Measurements from ENCODE around the gene PREX1.
"Not testable (repeated sequence)": the region's sequence is repeated elsewhere in the genome, so short reads cannot be mapped to it uniquely, and the experiment has no call there.

The PREX1 gene

DNA sequence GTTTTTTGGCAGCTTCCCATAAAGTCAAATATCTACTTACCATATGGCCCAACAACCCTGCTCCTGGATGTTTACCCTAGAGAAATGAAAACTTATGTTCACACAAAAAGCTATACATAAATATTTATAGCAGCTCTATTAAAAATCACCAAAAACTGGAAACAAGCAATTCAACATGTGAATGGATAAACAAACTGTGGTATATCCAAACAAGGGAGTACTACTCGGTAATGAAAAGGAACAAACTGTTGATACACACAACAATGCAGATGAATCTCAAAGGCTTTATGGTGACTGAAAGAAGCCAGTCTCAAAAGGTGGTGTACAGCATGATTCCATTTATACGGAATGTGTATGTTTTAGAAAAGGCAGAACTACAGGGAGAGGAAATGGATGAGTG lies 48.4 kb downstream of the PREX1 start:
- in situ Hi-C loops (cut with MboI; ENCODE audit: low sequenced_read_pairs), result no loop called here

DNA sequence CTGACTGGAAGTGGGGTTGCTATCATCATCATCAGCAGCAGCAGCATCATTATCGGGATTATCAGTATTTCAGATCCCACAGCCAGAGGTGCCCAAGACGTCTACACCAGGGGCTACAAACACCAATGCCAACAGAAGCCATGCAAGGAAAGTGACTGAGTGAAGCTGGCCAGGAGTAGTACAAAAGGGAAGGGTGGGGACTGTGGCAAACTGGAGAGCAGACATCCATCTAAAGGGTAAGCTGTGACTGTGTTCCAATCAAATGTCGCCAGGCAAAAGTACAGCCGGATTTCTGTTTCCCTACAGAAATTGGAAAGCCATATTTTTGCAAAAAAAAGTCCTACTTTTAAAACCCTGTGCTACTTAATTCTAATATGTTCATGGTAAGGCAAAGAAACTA lies 50.0 kb downstream of the PREX1 start:
- in situ Hi-C loops (cut with MboI; ENCODE audit: low sequenced_read_pairs), result no loop called here

DNA sequence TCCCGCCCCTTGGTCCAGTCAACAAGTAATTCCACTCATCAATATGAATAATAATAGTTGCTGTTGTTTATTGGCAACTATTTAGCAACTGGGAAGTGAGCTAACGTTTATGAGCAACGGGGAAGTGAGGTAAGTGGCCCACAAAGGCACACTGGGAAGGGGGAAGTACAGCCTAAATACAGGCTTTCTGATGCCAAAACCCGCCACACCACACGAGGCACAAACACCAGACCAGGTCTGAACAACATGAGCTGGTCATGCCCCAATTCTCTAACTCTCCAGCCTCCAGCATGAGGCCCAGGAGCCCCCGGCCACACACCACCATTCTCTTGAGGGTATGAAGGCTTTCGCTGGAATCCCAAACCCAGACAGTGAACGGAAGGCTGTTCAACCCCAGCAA lies 50.8 kb downstream of the PREX1 start:
- in situ Hi-C loops (cut with MboI; ENCODE audit: low sequenced_read_pairs), result no loop called here

DNA sequence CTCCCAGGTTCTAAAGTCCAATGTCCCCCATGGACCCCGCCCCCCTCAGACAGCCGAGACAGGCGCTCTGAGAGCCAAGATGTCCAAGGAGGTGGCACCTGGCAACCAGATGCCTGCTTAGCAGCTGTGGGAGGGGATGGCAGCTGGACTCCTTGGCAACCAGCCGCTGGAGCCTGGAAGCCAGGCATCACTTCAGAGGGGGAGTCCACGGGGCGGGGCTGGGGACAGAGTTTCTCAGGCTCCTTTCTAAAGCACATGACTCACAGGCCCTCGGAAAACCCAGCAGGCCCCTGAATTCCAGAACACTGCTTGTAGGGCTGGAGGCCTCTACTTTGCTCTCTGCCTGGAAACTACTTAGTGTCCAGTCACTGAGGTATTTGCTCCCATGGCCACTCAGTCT lies 51.5 kb downstream of the PREX1 start:
- in situ Hi-C loops (cut with MboI; ENCODE audit: low sequenced_read_pairs), result no loop called here

DNA sequence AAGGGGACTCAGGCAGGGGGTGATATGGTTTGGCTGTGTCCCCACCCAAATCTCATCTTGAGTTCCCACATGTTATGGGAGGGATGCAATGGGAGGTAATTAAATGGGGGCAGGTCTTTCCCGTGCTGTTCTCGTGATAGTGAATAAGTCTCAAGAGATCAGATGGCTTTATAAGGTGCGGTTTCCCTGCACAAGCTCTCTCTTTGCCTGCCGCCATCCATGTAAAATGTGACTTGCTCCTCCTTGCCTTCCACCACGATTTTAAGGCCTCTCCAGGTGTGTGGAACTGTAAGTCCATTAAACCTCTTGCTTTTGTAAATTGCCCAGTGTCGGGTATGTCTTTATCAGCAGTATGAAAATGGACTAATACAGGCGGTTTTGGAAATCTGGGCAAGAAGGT lies 52.3 kb downstream of the PREX1 start:
- in situ Hi-C loops (cut with MboI; ENCODE audit: low sequenced_read_pairs), result not testable (repeated sequence)

DNA sequence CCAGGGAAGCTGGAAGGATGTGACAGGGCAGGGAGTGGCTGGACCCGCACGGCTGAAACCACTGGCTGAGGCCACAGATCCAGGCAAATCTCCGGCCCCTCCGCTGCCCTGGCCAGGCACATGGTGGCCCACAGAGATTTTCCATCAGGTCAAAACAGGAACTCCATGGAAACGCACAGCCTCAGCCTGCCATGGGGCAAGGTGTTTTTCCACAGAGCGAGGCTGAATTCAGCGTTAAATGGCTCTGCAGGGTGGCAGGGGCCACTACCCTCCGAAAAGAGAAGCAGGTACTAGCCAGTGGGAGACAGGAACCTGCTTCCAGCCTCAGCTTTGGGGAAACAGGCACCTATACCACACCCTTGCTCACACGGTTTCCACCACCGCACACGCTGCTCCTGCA lies 53.1 kb downstream of the PREX1 start:
- in situ Hi-C loops (cut with MboI; ENCODE audit: low sequenced_read_pairs), result no loop called here

DNA sequence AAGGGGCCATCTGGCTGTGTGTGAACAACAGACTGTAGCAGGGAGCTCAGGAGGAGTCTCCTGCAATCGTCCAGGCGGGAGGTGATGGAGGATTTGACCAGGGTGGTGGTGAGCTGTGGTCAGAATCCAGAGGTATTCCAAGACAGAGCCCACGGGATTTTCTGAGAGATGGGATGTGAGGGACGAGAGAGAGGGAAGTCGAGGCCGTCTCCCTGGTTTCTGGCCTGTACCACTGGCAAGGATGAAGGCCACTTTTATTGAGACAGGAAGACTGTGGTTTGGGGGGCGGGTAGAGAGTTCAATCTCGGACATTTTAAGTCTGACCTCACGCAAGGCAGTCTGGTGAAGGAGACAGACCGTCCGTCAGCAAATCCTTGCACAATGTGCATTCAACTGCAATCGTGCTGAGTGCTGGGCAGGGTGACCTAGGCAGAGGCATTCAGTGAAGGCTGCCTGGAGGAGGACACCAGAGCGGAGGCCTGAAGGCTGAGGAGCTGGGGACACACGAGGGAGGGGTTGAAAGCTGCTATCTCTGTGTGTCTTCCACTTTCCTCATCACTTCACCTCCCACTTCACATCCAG lies 53.9 kb downstream of the PREX1 start:
- in situ Hi-C loops (cut with MboI; ENCODE audit: low sequenced_read_pairs), result no loop called here

DNA sequence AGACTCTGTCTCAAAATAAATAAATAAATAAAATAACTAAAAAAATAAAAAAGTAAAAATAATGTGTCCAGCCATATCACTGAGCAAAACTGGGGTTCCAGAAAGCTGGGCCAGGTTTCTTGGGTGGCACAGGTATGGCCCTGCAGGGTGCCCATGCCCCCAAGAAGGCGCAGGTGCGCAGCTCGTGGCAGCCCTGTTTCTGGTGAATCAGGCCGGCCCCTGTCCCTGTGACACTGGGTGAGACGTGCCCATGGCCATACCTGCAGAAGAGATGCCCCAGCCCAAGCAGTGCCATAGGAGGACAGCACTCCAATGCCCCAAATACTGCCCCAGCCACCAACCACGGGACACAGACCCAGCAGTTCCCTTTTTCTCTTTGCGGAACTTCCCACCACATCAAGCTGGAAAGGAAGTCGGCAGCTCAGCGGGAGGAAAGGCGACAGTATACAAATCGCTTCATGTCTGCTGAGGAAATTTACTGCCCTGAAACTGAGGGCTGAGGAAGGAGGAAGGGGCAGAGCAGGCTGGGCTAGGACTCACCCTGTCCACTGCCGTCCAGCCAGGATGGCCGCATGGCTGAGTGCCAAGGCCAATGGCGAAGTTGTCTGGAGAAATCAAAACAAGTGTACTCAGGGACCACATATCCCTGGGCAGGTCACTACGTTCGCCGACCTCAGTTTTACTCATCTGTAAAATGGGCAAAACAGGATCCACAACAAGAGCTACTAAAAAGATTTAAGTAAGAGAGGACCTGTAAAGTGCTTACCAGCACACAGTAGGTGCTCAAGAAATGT lies 55.4 kb downstream of the PREX1 start:
- in situ Hi-C loops (cut with MboI; ENCODE audit: low sequenced_read_pairs), result no loop called here

DNA sequence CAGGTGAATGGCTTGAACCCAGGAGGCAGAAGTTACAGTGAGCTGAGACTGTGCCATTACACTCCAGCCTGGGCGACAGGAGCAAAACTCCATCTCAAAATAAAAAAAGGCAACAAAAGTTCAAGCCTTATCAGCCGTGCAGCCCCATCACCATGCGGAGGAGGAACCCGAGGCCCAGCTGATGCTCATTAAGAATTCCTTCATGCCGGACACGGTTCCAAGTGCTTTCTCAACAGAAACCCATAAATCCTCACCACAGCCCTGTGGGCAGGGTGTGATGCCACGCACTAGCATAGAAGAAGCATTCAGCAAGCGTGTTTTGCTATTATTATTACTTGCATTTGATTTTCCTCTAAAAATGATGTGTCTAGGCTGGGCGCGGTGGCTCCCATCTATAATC lies 56.3 kb downstream of the PREX1 start:
- in situ Hi-C loops (cut with MboI; ENCODE audit: low sequenced_read_pairs), result no loop called here

DNA sequence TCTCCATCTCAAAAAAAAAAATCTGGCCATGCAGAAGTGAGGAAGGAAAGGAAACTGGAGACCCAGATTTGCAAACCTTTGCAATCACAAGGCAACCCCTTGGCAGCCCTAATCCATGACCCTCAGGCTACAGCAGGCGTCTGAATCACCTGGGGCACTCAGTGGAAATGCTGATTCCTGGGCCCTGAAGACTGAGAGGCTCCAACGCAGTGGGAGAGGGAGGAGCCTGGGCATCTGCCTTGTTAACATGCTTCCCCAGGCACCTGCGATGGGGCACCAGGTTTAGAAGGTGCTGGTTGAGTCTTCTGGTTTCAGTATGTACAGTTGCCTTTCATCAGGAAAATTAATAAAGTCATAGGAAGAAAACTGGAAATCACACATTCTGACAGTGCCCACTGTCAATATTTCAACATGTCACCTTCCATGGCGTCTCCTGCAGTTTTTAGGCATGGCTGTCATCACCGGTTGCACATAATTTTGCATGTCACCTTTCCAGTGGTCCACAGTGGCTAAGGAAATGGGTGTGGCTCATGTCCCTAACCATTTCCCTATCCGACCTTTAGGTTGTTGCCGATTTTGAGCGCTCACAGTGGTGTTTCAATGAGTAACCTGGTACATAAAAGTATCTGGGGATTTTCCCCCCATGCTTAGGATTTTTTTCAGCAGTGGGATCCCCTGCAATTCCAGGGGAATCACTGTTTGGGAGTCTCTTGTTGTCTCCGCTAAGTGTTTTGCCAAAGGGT lies 56.9 kb downstream of the PREX1 start:
- in situ Hi-C loops (cut with MboI; ENCODE audit: low sequenced_read_pairs), result no loop called here

DNA sequence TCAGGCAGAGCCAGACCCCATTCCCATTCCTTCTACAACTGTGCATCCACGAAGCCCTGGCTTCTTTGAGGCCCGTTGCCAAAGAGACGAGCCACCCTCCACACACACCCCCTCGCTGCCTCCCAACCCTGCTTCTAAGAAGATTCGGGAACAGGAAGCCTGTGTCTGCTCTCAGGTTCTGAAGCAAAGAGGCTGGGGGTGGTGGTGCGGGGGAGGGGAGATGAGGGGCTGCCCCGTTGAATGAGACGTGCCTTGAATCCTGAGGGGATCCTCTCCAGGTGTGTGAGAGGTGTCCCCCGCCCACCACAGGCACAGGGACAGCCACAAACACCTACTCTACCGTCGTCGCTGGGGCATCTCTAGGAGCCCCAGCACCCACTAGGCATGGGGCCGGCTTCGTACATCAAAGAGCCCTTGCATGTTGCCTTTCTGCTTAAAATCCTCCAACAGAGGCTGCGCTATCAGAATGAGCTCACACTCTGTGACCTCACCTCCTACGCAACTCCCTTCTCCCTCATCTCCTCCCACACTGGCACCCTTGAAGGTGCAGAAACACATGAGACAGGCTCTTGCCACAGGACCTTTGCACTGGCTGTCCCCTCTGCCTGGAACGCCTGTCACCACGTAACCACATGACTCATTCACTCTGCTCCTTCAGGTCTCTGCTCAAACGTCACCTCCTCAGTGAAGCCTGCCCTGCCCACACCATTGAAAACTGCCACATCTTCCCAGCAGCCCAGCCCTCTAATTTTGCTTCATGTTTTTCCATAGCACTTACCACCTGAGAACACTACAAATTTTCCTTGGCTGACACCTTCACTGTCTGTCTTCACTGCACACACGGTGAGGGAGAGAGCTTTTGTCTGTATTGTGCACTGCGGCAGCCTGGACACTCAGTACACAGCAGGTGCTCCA lies 58.5 kb downstream of the PREX1 start:
- in situ Hi-C loops (cut with MboI; ENCODE audit: low sequenced_read_pairs), result no loop called here

DNA sequence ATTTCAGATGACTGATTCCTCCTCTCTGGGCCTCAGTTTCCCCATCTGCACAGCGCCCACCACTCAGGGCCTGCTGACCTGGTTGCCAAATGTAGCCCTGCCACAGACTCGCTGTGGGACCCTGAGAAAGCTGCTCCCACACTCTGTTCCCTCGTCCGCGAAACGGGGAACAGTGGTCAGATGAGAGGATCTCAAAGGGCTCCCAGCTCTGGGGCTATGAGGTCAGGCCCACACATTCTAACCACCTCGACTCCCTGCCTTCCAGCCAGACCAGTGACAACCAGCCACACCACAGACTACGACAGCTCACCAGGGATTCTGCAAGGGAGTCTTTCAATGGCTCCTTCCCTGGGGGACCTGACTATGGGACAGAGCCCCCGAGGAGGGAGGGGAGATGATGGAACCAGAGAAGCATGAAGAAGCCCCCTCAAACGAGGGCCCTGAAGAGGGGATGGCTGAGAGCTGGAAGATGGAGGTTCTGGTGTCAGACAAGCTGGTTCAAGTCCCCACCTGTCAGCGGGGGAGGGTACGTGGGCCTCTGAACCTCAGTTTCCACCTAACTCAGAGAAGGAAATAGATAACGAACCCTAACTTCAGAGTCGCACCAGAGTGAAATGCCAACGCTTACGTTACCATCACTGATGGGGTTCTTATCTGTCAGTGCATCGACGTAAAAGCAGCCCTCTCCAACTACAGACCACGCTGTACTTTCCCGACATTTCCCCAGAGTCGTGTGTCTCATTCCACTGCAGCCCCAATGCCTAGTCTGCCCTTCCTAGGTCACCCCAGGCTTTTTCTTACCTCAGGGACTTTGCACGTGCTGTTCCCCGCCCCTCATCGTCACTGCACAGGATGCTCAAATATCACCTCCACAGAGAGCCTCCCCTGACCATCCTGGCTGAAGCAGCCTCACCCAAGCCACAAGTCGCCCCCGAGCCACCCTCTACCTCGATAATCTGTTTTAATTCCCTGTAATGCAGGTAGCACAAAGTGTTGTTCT lies 60.5 kb downstream of the PREX1 start:
- in situ Hi-C loops (cut with MboI; ENCODE audit: low sequenced_read_pairs), result no loop called here

DNA sequence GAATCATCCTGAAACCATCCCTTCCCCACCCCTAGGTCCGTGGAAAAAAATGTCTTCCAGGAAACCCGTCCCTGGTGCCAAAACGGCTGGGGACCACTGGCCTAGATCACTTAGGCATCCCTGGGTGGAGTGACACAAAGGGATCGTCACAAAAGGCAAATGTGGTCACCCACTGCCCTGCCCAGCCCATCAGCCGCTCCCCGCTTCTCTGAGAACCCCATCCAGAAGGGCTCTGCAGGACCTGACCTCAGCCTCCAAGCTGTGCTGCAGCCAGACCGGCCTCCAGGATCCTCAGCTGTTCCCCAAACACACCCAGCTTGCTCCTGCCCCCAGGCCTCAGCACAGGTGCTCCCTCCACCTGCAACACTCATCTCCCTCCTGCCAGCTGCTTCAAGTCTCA lies 61.6 kb downstream of the PREX1 start:
- in situ Hi-C loops (cut with MboI; ENCODE audit: low sequenced_read_pairs), result no loop called here

DNA sequence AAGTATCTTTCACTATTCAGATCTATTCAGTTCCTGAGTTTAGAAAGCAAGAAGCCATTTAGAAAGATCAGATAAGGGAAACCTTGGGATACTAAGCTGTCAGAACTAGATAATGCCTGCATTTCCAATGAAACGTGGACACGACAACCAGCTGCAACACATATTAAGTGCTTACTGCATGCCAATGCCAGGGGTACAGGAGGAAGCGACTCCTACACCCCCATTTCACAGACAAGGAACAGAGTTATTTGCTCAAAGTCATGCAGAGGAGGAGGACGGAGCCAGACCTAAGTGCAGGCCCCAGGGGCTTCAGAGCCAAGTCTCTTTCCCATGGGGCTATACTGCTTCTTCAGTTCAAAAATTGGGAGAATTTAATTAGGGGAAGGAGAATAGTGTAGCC lies 62.4 kb downstream of the PREX1 start:
- in situ Hi-C loops (cut with MboI; ENCODE audit: low sequenced_read_pairs), result no loop called here

DNA sequence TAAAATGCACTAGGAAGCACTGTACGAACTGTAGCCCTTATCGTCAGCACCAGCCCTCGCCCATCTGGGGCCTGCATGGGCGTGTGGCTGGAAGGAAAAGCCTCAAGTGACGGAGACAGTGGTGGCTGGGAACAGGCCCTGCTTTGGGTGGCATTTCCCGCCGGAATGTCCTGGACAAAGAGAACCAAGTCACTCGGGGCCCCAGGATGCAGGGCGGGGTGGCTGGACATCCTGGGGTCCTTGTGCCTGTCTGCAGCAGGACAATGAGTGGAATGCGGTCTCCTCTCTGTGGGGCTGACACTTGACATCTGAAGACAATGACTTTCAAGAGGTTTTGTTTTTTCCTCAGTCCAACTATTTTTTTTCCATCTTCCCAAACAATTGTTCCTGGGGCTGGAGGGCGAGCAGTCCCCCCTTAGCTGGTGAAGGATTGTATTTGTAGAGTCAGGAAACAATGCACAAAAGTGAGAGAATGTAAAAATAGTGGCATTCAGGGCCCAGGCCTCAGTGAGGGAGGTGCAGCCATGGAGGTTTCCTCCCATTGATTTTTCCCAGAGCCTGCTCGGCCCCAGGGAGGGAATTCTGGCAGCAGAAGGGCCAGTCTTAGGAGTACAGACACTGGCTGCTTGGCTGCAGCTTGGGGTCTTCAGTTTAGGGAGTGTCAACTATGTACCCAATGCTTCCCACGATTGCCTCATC lies 64.4 kb downstream of the PREX1 start:
- in situ Hi-C loops (cut with MboI; ENCODE audit: low sequenced_read_pairs), result no loop called here

DNA sequence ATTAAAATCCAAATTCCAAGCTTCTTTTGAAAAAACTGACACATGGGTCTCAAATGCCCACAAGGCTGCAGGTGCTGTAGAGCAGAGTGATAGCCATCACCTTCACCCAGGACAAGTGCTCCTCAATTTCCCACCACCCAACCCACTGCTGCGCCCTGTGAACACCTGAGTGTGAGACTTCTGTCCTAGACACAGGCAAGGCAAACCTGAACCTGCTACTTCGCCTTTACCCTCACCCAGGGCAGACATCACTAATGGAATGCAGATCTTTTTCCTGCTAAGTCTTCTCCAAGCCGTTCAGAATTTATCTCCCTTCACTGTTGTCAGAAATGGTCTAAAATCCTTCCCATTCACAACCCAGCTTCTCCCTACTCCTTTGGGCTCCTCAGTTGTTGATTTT lies 65.9 kb downstream of the PREX1 start:
- in situ Hi-C loops (cut with MboI; ENCODE audit: low sequenced_read_pairs), result no loop called here

DNA sequence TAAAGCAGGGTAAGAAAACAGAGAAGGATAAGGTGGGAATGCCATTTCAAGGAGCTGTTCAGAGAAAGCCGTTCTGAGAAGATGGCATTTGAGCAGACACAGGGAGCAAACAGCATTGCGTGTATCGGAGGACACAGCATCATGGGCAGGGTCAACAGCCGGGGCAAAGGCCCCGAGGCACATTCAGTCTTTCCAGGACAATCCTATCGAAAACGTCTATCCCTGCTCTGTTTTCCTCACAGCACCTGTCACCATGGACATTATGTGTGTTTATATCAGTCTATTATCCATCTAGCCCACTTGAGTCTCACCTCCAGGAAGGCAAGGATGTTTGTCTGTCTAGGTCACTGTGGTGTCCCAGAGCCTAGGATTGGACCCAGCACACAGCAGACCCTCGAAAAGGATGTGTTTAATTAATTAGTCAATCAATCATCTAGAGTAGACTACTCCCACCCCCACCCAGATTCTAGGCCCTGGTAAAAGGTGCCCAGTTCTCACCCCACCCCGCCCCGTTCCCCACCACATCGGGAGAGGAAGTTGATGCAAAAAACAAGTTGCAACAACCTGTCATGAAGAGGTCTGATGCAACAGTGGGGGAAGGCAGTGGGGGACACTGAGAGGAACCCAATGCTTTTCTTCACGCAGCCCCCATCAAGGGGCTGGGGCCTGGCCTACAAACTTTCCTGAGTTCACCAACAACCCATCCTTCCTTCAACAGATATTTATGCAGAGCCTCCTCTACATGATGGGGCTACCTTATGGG lies 66.6 kb downstream of the PREX1 start:
- in situ Hi-C loops (cut with MboI; ENCODE audit: low sequenced_read_pairs), result no loop called here

DNA sequence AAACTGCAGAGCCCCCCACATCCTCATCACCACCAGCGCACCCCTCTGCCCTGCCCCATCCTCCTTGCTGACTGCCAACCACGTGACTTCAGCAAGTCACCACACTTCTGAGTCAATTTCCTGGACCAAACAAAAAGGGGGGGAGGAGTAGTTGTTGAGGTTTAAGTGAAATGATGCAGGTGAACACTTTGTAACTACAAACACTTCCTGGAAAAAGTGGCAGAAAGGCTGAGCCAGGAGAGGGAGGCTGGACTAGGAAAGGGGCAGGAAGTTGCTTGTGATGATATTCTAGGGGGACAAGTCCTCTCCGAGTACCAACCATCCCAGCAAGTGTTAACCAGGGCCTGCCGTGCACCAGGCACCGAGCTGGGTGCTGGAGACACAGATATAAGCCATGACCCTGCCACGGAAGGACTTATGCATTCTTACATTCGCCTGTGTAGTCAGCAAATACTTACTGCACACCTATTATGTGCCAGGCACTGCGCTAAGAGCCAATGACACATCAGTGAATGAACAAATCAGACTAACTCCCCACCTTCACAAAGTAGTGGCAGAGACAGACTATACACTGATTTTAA lies 67.3 kb downstream of the PREX1 start:
- in situ Hi-C loops (cut with MboI; ENCODE audit: low sequenced_read_pairs), result no loop called here
